ENCODE results near the gene SH2D6. TPM values are rescaled to one million over a fixed set of nuclear protein-coding genes. Genes with fewer than 3 reads are reported as not detected.

Gene SH2D6
- total and polyA plus RNA-seq, 2 donors (not counting 1 experiment from before 2014, with no cell fraction given): 0.27 to 1.6 TPM

DNA sequence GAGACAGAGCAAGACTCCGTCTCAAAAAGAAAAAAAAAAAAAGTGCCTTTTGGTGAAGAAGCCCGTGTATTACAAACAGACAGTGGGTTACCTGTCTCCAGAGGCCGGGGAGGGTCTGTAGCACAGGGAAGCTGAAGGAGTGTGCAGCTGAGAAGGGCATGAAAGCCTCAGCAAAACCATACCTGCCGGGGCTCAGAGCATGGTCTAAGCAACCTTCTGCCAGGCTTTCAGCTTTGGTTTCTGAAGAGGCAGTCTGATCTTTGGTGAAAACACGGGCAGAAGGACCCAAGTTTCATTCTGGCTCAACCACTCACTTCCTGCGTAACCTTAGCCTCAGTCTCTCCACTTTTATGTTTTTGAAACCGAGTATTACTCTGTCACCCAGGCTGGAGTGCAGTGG, 21.5 kb downstream of the SH2D6 start:
- Histone ChIP-seq H3K4me1 (ENCODE audit: control insufficient read depth in 2 of 2, insufficient read depth in 2 of 2, low read length in 2 of 2) (peaks cover 25 to 33% of the 10 kb centered on the region in 2 donors), H3K9me3 (ENCODE audit: control extremely low read depth in 1 of 3, control insufficient read depth in 2 of 3, insufficient read depth in 1 of 3, low read length in 2 of 3) (peaks cover 0 to 4% (median 0%) of the 10 kb centered on the region in 3 donors), H3K27me3 (replicated peaks in 1 of 4; ENCODE audit: control extremely low read depth in 1 of 4, control insufficient read depth in 3 of 4, insufficient read depth in 4 of 4, low read length in 3 of 4) (peaks cover 0 to 3% (median 0%) of the 10 kb centered on the region in 4 experiments), H3K9ac (ENCODE audit: low read length) (no peak overlapping the region), H3K4me2 (replicated peaks; ENCODE audit: low read depth, low read length, poor library complexity, severe bottlenecking) (no peak overlapping the region), H3K27ac (ENCODE audit: low read length in 2 of 2) (no peak overlapping the region), H3K4me3 (ENCODE audit: control extremely low read depth in 1 of 5, extremely low read depth in 1 of 5, insufficient read depth in 1 of 5, low read depth in 2 of 5, low read length in 4 of 5) (no peak overlapping the region), H2AFZ (ENCODE audit: insufficient read depth, low read depth, low read length, poor library complexity, severe bottlenecking) (no peak overlapping the region), H4K20me1 (ENCODE audit: control insufficient read depth, insufficient read depth, low read length, poor library complexity, severe bottlenecking) (no peaks in the 10 kb centered on the region), H3K36me3 (replicated peaks in 1 of 2; ENCODE audit: control extremely low read depth in 1 of 2, control insufficient read depth in 1 of 2, extremely low read depth in 1 of 2, insufficient read depth in 2 of 2, low read length in 1 of 2) (no peaks in the 10 kb centered on the region), H3K79me2 (ENCODE audit: control insufficient read depth, insufficient read depth, low read length) (no peaks in the 10 kb centered on the region)
- intact Hi-C loops (cut with micrococcal nuclease): no loop called here
- H3K9me3 Mint-ChIP-seq (ENCODE audit: insufficient read depth): no peaks in the 10 kb centered on the region
- TF ChIP-seq, protein P1, sequence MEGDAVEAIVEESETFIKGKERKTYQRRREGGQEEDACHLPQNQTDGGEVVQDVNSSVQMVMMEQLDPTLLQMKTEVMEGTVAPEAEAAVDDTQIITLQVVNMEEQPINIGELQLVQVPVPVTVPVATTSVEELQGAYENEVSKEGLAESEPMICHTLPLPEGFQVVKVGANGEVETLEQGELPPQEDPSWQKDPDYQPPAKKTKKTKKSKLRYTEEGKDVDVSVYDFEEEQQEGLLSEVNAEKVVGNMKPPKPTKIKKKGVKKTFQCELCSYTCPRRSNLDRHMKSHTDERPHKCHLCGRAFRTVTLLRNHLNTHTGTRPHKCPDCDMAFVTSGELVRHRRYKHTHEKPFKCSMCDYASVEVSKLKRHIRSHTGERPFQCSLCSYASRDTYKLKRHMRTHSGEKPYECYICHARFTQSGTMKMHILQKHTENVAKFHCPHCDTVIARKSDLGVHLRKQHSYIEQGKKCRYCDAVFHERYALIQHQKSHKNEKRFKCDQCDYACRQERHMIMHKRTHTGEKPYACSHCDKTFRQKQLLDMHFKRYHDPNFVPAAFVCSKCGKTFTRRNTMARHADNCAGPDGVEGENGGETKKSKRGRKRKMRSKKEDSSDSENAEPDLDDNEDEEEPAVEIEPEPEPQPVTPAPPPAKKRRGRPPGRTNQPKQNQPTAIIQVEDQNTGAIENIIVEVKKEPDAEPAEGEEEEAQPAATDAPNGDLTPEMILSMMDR (IDR thresholded peaks at IDR 0.05): no peak
- TF ChIP-seq EZH2 (IDR thresholded peaks at IDR 0.05; ENCODE audit: borderline replicate concordance, insufficient read depth, low read depth, low read length, poor library complexity, severe bottlenecking): no peak
- WGBS (ENCODE audit: insufficient coverage): 84% methylated on average over 7 of the region's 7 CpGs
- no peak overlapping the region for H3K27ac Mint-ChIP-seq
- DNase-seq (no peak), ATAC-seq (ENCODE audit: low read depth) (no peak)
- H3K4me1 Mint-ChIP-seq: peaks cover 34% of the 10 kb centered on the region
- ChIA-PET POLR2A (interaction anchor here (0.5 kb wide), 1 partner anchor 55 kb away, joined by 4 read pairs; no protein-coding TSS in a partner anchor), CTCF (no interaction called here)
- H3K27me3 Mint-ChIP-seq: no peaks in the 10 kb centered on the region
- no peak overlapping the region for H3K4me3 Mint-ChIP-seq

DNA sequence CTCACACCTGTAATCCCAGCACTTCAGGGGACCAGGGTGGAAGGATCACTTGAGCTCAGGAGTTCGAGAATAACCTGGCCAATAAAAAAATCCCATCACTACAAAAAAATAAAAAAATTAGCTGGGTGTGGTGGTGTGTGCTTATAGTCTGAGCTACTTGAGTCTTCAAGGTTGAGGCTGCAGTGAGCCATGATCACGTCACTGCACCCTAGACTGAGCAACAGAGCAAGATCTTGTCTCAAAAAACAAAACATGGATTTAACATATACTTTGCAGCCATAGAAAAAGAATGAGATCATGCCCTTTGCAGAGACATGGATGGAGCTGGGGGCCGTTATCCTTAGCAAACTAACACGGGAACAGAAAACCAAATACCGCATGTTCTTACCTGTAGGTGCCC, 22.2 kb downstream of the SH2D6 start:
- no peak overlapping the region for H3K27ac ChIP-seq (ENCODE audit: low read length in 2 of 2)
- no peaks in the 10 kb centered on the region for H4K20me1 ChIP-seq (ENCODE audit: control insufficient read depth, insufficient read depth, low read length, poor library complexity, severe bottlenecking)
- H2AFZ ChIP-seq (ENCODE audit: insufficient read depth, low read depth, low read length, poor library complexity, severe bottlenecking): no peak overlapping the region
- H3K9ac ChIP-seq (ENCODE audit: low read length): no peak overlapping the region
- peaks cover 0 to 3% (median 0%) of the 10 kb centered on the region in 4 experiments for H3K27me3 ChIP-seq (replicated peaks in 1 of 4; ENCODE audit: control extremely low read depth in 1 of 4, control insufficient read depth in 3 of 4, insufficient read depth in 4 of 4, low read length in 3 of 4)
- no peaks in the 10 kb centered on the region for H3K27me3 Mint-ChIP-seq
- TF ChIP-seq EZH2 (IDR thresholded peaks at IDR 0.05; ENCODE audit: borderline replicate concordance, insufficient read depth, low read depth, low read length, poor library complexity, severe bottlenecking): no peak
- TF ChIP-seq, protein P1 (IDR thresholded peaks at IDR 0.05): no peak
- no peaks in the 10 kb centered on the region for H3K9me3 Mint-ChIP-seq (ENCODE audit: insufficient read depth)
- intact Hi-C loops (cut with micrococcal nuclease): no loop called here
- ChIA-PET POLR2A (interaction anchor here (0.5 to 0.6 kb wide), 2 partner anchors 54 to 91 kb away, joined by 4 to 5 read pairs; no protein-coding TSS in a partner anchor), CTCF (interaction anchor here (0.6 to 1.5 kb wide), 3 partner anchors 20 to 99 kb away, joined by 3 to 5 read pairs (median 3); no protein-coding TSS in a partner anchor)
- peaks cover 18 to 25% of the 10 kb centered on the region in 2 donors for H3K4me1 ChIP-seq (ENCODE audit: control insufficient read depth in 2 of 2, insufficient read depth in 2 of 2, low read length in 2 of 2)
- WGBS (ENCODE audit: insufficient coverage): 100% methylated on average over 3 of the region's 5 CpGs
- H3K79me2 ChIP-seq (ENCODE audit: control insufficient read depth, insufficient read depth, low read length): no peaks in the 10 kb centered on the region
- no peak overlapping the region for H3K4me2 ChIP-seq (replicated peaks; ENCODE audit: low read depth, low read length, poor library complexity, severe bottlenecking)
- no peak overlapping the region for H3K27ac Mint-ChIP-seq
- H3K4me1 Mint-ChIP-seq: peaks cover 28% of the 10 kb centered on the region
- DNase-seq (no peak), ATAC-seq (ENCODE audit: low read depth) (no peak)
- H3K36me3 ChIP-seq (replicated peaks in 1 of 2; ENCODE audit: control extremely low read depth in 1 of 2, control insufficient read depth in 1 of 2, extremely low read depth in 1 of 2, insufficient read depth in 2 of 2, low read length in 1 of 2): no peaks in the 10 kb centered on the region
- no peak overlapping the region for H3K4me3 ChIP-seq (ENCODE audit: control extremely low read depth in 1 of 5, extremely low read depth in 1 of 5, insufficient read depth in 1 of 5, low read depth in 2 of 5, low read length in 4 of 5)
- no peak overlapping the region for H3K4me3 Mint-ChIP-seq
- no peaks in the 10 kb centered on the region for H3K9me3 ChIP-seq (ENCODE audit: control extremely low read depth in 1 of 3, control insufficient read depth in 2 of 3, insufficient read depth in 1 of 3, low read length in 2 of 3)

Measured in B cell (primary cell).